ENCODE results near the gene RUFY1. TPM values are rescaled to one million over a fixed set of nuclear protein-coding genes. Genes with fewer than 3 reads are reported as not detected.
A peak's percentile ranks its signal among the peaks of the same experiment; 100 is the strongest.
"Not testable (repeated sequence)": the region's sequence is repeated elsewhere in the genome, so short reads cannot be mapped to it uniquely, and the experiment has no call there.

The RUFY1 gene
- total RNA-seq, 1 donor from 2014 or later = 65.9 TPM

GRCh38 chr5:179542170-179542569 is 8.2 kb upstream of the RUFY1 start:
- DNase-seq = no peak

- DNase-seq = not testable (repeated sequence)
Measured at GRCh38 chr5:179543275-179543674, 7.1 kb upstream of the RUFY1 start.

DNA sequence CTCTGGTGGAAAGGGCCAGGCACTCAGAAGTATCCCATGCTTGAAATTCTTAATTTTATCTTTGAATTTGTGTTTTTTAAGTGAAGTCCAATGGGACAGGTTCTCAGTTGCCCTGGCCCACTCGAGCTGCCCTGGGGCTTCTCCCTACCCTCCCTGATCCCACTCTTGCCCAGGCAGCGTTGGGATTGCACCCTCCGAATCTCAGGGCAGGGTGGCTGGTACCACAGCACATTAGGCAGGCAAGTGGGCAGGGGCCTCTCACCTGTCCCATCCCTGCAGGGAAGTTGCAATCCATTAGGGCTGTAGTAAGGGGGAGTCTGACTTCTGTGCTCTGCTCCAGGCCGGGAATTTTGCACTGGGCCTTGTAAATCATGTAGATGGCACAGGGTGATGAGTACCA is 2.7 kb downstream of the RUFY1 start:
- no peak for DNase-seq

DNA sequence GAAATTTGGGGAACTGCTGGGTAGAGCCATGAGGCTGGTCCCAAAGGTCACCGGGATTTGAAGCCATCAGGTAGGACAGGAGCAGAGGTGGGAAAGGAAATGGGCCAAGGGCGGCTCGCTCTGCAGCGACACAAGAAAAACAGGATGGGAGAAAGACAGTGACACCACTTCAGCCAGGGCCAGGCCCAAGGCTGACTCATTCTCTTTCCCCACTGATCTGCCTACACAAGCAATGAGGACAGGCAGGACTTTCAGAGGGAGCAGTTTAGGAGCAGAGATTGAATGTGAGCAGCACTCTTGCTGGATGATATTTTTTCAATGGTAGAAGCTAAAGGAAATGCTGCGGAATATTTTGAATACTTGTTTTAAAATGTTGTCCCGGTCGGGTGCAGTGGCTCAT is 3.5 kb downstream of the RUFY1 start:
- DNase-seq = peak; percentile 68

DNA sequence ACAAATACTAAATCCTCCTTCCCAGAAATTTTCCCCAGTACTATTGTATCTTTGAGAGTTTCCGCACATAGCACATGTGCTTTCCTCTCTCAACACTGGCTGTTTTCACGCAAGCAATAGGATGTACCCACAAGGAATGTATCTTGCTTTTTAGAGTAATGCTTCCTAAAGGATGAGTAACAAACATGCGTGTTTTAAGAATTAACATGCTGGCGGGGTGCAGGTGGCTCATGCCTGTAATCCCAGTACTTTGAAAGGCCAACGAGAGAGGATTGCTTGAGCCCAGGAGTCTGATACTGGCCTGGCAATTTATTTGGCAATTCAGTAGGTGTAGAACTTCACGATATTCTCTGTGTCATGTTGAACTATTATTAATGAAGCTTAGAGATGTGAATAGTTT is 4.6 kb downstream of the RUFY1 start:
- DNase-seq = no peak

DNA sequence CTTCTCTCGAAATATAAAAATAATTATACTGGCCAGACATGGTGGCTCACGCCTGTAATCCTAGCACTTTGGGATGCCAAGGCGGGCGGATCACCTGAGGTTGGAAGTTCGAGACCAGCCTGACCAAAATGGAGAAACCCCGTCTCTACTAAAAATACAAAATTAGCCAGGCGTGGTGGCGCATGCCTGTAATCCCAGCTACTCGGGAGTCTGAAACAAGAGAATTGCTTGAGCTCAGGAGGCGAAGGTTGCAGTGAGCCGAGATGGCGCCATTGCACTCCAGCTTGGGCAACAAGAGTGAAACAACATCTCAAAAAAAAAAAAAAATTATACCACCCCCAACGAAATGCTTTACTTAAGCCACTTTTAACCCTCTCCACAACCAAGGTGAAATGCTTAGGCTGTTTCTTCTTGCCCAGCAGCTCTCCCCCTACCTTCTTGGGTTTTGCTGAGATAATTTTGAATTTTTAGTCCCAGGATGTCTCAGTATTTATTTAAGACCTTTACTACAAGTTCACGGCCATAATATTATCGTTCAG is 8.0 kb downstream of the RUFY1 start:
- DNase-seq = not testable (repeated sequence)

DNA sequence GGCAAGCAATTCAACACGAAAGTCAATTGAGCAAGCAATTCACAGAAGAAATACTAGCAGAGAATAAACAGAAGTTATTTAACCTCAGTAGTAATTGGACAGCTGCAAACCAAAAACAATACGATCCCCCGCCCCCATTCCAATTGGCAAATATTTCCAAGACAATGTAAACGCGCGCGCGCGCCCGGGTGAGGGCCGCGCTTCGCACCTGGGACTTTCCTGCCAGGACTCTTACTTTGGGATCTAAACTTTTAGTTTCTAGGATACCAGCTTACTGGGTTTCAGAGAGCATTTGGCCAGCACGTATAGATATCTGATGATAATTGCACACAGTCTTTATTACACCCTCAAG is 8.6 kb downstream of the RUFY1 start:
- DNase-seq = peak; percentile 80

GRCh38 chr5:179559284-179560252 is 9.2 kb downstream of the RUFY1 start:
- peak; percentile 99 for DNase-seq

GRCh38 chr5:179564526-179564925 is 14.2 kb downstream of the RUFY1 start:
- DNase-seq = no peak

DNA sequence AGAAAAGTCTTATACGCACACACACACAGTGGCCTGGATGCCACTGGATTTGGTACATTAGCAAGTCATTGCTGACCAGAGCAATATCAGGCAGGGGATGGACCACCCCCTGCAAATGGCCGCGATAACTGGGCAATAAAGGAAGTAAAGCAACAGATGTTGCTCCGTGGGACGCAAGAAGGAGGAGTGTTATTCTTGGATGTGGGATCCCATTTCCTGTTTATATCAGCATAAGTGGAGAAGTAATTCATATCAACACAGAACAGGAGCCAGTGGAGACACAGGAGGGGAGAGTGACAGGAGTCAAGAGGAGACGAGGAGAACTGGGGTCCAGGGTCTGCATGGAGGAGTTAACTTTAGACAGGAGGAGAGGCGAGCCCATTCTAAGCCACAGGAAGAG is 18.4 kb downstream of the RUFY1 start:
- DNase-seq = peak; percentile 83

DNA sequence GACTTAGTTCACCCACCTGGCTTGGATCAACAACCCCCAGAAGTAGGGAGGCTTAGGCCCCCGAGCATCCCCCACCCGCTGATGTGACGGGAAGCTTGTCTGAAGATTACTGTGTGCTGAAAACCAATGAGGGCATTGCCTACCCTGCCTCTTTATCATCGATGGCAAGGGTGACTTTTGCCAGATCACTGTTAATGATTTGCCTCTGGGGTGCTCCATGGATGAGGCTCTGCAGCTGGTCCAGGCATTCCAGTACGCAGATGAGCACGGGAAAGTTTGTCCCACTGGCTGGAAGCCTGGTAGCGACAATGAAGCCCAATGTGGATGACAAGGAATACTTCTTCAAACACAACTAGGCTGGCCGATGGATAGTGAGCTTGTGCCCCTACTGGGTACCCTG is 22.0 kb downstream of the RUFY1 start:
- no peak for DNase-seq

DNA sequence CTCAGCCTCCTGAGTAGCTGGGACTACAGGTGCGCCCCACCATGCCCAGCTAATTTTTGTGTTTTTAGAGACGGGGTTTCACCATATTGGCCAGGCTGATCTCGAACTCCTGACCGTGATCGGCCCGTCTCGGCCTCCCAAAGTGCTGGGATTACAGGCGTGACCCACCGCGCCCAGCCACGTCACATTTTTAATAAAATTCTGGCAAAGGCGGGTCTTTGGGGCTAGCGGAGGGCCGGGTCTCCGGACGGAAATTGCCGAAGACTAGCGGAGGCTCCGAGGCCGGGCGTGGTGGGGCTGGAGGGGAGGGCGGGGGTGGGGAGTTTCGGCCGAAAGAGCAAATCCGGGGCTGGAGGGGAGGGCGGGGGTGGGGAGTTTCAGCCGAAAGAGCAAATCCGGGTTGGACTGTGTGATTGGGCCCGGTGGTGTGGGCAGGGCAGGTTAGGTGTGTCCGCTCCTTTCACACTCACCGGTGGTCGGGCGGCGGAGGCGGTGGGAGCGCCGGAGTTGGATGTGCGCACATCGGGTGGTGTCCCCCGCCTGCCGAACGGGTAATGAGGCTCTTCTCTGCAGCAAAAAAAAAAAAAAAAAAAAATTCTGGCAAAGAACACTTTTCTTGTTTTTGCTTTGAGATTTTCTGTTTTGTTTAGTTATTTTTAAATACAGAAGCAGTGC is 27.1 kb downstream of the RUFY1 start:
- no peak for DNase-seq

GRCh38 chr5:179585941-179586401 is 35.6 kb downstream of the RUFY1 start:
- no peak for DNase-seq

DNA sequence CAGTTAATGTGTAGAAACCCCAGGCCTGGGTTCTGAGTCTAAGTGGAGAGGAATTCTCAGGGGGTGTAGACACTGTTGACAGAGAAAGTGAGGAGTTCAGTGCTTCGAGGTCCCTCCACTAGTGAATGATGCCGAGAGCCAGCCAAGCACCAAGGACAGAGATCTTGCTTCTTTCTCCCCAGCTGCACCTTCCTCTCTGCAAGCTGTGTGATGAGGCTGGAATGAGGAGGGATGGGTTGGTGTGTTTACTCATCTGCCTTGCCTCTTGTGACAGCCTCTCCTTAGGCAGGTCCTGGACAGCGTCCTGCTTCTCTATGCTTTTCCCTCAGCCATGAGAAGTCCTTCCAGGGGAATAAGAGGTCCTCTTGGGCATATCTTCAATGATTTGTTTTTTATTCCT is 37.8 kb downstream of the RUFY1 start:
- DNase-seq = no peak

GRCh38 chr5:179595916-179596315 is 45.6 kb downstream of the RUFY1 start:
- DNase-seq = no peak

DNA sequence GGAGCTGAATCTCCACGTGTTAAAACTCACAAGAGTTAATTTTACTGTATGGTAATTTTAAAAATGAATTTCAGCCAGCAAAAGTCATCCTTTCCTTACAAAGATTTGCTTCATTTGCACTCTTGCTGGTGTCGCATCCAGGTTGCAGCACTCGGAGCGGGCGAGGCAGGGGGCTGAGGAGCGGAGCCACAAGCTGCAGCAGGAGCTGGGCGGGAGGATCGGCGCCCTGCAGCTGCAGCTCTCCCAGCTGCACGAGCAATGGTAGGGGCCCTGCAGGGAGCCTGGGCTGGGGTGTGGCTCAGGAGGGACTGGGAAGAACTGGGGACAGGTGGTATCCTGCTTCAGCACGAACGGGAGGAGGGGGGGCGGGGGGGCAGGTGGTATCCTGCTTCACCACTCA is 46.1 kb downstream of the RUFY1 start:
- no peak for DNase-seq

- DNase-seq = no peak
Measured at GRCh38 chr5:179599100-179599499, 48.7 kb downstream of the RUFY1 start.

- no peak for DNase-seq
Measured at GRCh38 chr5:179599566-179599965, 49.2 kb downstream of the RUFY1 start.

DNA sequence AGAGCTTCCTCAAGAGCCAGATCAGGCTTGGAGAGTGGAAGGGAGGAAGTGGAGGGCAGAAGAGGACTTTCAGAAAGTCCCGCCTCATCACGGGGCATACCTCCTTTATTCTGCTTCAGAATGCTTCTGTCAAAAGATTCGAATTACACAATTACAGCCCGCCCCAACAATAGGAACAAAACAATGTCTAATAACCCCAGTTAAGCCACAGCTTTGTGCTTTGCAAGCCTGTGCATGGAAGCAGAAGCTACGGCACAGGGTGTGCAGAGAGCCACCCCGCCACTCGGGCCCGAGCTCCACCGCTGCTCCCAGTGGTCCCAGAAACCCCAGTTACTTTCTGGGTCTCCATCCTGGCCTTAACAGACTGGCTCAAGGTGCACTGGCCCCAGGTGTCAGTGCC is 49.6 kb downstream of the RUFY1 start:
- no peak for DNase-seq

DNA sequence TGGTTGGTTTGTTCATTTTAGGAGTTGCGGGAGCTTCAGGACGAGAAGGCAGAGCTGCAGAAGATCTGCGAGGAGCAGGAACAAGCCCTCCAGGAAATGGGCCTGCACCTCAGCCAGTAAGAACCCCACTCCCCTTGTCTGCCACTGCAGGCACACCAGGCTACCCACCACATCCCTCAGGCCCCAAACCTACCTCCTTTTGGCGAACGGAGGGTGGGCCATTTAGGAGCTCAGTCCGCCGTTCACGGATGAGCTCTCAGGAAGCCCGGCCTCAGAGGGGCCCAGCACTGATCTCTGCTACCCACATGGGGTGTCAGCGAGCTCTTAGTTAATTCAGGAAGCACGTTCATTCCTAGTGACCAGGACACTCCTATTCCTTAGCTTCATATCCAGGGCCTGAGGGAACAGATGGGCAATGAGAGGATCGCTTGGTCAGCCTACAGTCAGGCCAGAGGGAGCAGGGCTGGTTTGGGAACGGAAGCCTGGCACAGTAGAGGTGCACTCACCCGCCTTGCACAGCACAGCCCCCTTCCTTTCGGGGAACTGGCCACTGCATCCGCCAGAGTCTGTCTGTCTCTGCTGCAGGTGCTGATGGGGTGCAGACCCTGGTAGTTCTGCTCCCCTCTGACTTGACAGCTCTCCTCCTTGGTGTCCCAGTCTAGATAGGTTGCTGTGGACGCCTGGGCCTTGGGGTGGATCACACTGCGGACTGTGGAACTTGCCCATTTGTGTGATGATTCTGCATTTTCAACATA is 51.7 kb downstream of the RUFY1 start:
- DNase-seq = no peak

DNA sequence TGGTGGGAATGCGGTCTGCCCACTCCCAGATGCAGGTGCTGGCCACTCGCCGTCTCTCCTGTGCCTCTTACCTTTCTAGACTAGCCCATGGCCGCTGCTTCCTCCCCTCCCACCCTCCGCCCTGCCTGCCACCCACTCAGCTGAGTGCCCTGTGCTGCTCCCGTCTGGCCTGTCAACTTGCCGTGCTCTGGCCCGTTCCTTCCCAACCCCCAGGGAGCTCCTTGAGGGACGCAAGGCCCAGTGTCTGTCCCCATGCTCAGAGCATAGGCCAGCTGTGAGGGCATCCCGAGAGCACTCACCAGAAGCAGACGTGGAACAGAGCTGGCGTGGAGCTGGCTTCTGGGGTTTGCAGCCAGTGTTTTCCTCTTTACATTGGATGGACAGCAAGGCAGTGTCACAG is 53.0 kb downstream of the RUFY1 start:
- DNase-seq = no peak

- DNase-seq = no peak
Measured at GRCh38 chr5:179605026-179605833, 54.9 kb downstream of the RUFY1 start.
